Ovary (tissue), 3 donors: ENCODE measurements around the gene SETBP1.

Source experiments
- EP300 ChIP-seq: sonication (generic); formaldehyde crosslinking; IDR thresholded peaks from one replicate; pipeline ENCODE4 v1.6.1; 2017; ENCODE audit warnings: antibody characterized with exemption
- POLR2A ChIP-seq: fragments of 450-650 bp; IDR thresholded peaks from one replicate; pipeline ENCODE4 v1.6.1; 2017; ENCODE audit warnings: antibody characterized with exemption, mild to moderate bottlenecking, moderate library complexity
- TF ChIP-seq, protein P1 (sequence below), 3 donors: fragments of 450-650 bp in 2 of 3; fragments of 200-600 bp in 1 of 3; IDR thresholded peaks; one replicate each; pipeline versions ENCODE4 v1.5.1 to v1.8.0; 2016 to 2022; ENCODE audit warnings: antibody characterized with exemption in 3 of 3, mild to moderate bottlenecking in 1 of 3
- donor health status: DM: no; HTN: no; CAD: no.

DNA sequence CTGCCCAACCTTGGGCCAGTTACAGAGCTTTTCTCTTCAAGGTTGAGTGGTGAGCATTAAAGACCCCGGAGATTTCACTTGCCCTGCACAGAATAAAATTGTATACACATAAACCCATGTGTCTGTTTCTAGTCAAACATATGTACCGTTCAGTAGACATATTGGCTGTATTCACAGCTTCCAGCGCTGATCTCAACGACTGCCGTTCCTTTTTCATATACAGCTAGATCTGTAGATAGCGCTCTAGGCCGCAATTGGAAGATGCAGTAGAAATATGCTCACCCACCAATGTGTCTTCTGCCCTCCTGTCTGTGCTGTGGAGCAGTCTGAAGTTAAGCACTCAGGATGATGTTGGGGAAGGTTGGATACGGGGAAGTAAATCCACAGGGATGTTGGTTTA lies 317.7 kb downstream of the SETBP1 start:
- TF ChIP-seq, protein P1, sequence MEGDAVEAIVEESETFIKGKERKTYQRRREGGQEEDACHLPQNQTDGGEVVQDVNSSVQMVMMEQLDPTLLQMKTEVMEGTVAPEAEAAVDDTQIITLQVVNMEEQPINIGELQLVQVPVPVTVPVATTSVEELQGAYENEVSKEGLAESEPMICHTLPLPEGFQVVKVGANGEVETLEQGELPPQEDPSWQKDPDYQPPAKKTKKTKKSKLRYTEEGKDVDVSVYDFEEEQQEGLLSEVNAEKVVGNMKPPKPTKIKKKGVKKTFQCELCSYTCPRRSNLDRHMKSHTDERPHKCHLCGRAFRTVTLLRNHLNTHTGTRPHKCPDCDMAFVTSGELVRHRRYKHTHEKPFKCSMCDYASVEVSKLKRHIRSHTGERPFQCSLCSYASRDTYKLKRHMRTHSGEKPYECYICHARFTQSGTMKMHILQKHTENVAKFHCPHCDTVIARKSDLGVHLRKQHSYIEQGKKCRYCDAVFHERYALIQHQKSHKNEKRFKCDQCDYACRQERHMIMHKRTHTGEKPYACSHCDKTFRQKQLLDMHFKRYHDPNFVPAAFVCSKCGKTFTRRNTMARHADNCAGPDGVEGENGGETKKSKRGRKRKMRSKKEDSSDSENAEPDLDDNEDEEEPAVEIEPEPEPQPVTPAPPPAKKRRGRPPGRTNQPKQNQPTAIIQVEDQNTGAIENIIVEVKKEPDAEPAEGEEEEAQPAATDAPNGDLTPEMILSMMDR (IDR thresholded peaks at IDR 0.05) = no peak
- TF ChIP-seq EP300 (no peak), POLR2A (no peak)
